ENCODE data around the gene CHRM2. TPM values are rescaled to one million over a fixed set of nuclear protein-coding genes. Genes with fewer than 3 reads are reported as not detected.

The CHRM2 gene
- total RNA-seq, 1 experiment from 2014 or later, result 0.17 TPM

GRCh38 chr7:136859803-136860202 is 8.6 kb upstream of the CHRM2 start:
- H2AFZ ChIP-seq, result no peak overlapping the region
- H3K4me3 ChIP-seq, result no peak overlapping the region
- DNase-seq, result no peak
- POLR2A ChIA-PET (ENCODE audit: unreplicated experiment), result interaction anchor here (0.8 kb wide), 1 partner anchor 1441 kb away, joined by 4 read pairs; no protein-coding TSS in a partner anchor
- no peaks in the 10 kb centered on the region for H3K4me1 ChIP-seq (replicated peaks; ENCODE audit: insufficient read depth)
- H3K79me2 ChIP-seq (ENCODE audit: low read depth), result no peaks in the 10 kb centered on the region
- intact Hi-C loops (cut with micrococcal nuclease; ENCODE audit: unreplicated experiment), result no loop called here
- no peak overlapping the region for H3K27ac ChIP-seq
- no peaks in the 10 kb centered on the region for H3K9me3 ChIP-seq (ENCODE audit: insufficient read depth, low read depth)
- CTCF ChIA-PET, result no interaction called here
- no peak for TF ChIP-seq EZH2 (IDR thresholded peaks at IDR 0.05; ENCODE audit: low read depth)
- TF ChIP-seq CTCF (conservative IDR thresholded peaks at IDR 0.05), result no peak
- no peaks in the 10 kb centered on the region for H4K20me1 ChIP-seq (ENCODE audit: insufficient read depth)
- H3F3A ChIP-seq (ENCODE audit: insufficient read depth, low read depth), result no peaks in the 10 kb centered on the region
- no peaks in the 10 kb centered on the region for H3K36me3 ChIP-seq (ENCODE audit: low read depth)
- BruUV-seq (replicated peaks), result no TSS peak
- H3K9me2 ChIP-seq (ENCODE audit: insufficient read depth), result no peaks in the 10 kb centered on the region; the same call in 1 of the 2 replicates
- H3K27me3 ChIP-seq (ENCODE audit: insufficient read depth, low read depth), result 0 out of 2 replicates have a peak, but pooled peaks cover 7% of the 10 kb centered on the region
- H3K4me2 ChIP-seq, result no peak overlapping the region

DNA sequence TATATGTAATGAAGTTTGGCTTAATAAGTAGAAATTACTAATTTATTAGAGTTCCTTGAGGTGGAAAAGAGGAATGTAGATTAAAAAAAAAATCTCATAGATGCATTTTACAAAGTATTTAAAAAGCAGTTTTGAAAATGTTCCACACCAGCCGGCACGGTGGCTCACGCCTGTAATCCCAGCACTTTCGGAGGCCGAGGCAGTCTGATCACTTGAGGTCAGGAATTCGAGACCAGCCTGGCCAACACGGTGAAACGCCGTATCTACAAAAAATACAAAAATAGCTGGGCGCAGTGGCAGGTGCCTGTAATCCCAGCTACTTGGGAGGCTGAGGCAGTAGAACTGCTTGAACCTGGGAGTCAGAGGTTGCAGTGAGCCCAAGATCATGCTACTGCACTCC is 3.2 kb upstream of the CHRM2 start:
- no TSS peak for BruUV-seq (replicated peaks)
- H3K4me2 ChIP-seq, result no peak overlapping the region
- H3K27ac ChIP-seq, result no peak overlapping the region
- TF ChIP-seq CTCF (conservative IDR thresholded peaks at IDR 0.05) (no peak), EZH2 (IDR thresholded peaks at IDR 0.05; ENCODE audit: low read depth) (no peak)
- intact Hi-C loops (cut with micrococcal nuclease; ENCODE audit: unreplicated experiment), result no loop called here
- no peaks in the 10 kb centered on the region for H3K9me3 ChIP-seq (ENCODE audit: insufficient read depth, low read depth)
- CTCF ChIA-PET, result no interaction called here
- POLR2A ChIA-PET (ENCODE audit: unreplicated experiment), result no interaction called here
- no peaks in the 10 kb centered on the region for H3F3A ChIP-seq (ENCODE audit: insufficient read depth, low read depth)
- no peaks in the 10 kb centered on the region for H3K36me3 ChIP-seq (ENCODE audit: low read depth)
- no peak overlapping the region; the same call in 1 of the 2 replicates for H2AFZ ChIP-seq
- no peaks in the 10 kb centered on the region for H3K4me1 ChIP-seq (replicated peaks; ENCODE audit: insufficient read depth)
- no peak overlapping the region for H3K4me3 ChIP-seq
- H3K27me3 ChIP-seq (ENCODE audit: insufficient read depth, low read depth), result 0 out of 2 replicates have a peak, but pooled peaks cover 7% of the 10 kb centered on the region
- H3K9me2 ChIP-seq (ENCODE audit: insufficient read depth), result no peaks in the 10 kb centered on the region
- DNase-seq, result no peak
- no peaks in the 10 kb centered on the region for H3K79me2 ChIP-seq (ENCODE audit: low read depth)
- H4K20me1 ChIP-seq (ENCODE audit: insufficient read depth), result no peaks in the 10 kb centered on the region

DNA sequence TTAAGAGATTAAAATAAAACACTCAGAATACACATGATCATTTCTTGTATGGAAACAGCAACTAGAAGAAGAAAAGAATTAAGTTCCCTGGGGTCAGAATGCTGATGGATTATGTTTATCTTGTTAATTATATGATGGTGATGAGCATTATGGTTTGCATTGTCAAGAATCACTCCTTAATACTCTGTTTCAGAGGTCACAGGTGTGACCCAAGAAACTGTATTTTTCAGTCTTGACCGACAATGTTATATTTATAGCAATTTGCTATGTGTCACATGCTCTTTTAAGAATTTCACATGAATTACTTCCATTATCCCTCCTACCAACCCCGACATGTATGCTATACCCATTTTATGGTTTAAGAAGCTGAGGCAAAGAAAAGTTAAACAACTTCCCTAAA is 2.7 kb upstream of the CHRM2 start:
- no peak overlapping the region for H3K27ac ChIP-seq
- BruUV-seq (replicated peaks), result no TSS peak

More for the DNA sequence above, 2.7 kb upstream of the CHRM2 start:
- Histone ChIP-seq H3K4me2 (no peak overlapping the region), H3F3A (ENCODE audit: insufficient read depth, low read depth) (no peaks in the 10 kb centered on the region), H3K27me3 (ENCODE audit: insufficient read depth, low read depth) (0 out of 2 replicates have a peak, but pooled peaks cover 7% of the 10 kb centered on the region), H3K9me3 (ENCODE audit: insufficient read depth, low read depth) (no peaks in the 10 kb centered on the region), H3K4me3 (no peak overlapping the region), H3K79me2 (ENCODE audit: low read depth) (no peaks in the 10 kb centered on the region), H2AFZ (no peak overlapping the region), H3K4me1 (replicated peaks; ENCODE audit: insufficient read depth) (no peaks in the 10 kb centered on the region), H3K9me2 (ENCODE audit: insufficient read depth) (no peaks in the 10 kb centered on the region), H3K36me3 (ENCODE audit: low read depth) (no peaks in the 10 kb centered on the region), H4K20me1 (ENCODE audit: insufficient read depth) (no peaks in the 10 kb centered on the region)
- DNase-seq, result no peak
- no peak for TF ChIP-seq CTCF (conservative IDR thresholded peaks at IDR 0.05)
- TF ChIP-seq EZH2 (IDR thresholded peaks at IDR 0.05; ENCODE audit: low read depth), result no peak
- POLR2A ChIA-PET (ENCODE audit: unreplicated experiment), result no interaction called here
- CTCF ChIA-PET, result no interaction called here
- intact Hi-C loops (cut with micrococcal nuclease; ENCODE audit: unreplicated experiment), result no loop called here

All from PC-9 (cell line).